ENCODE measurements around the gene SLAMF8. TPM values are rescaled to one million over a fixed set of nuclear protein-coding genes. Genes with fewer than 3 reads are reported as not detected.

Gene SLAMF8
- total and polyA plus RNA-seq, 2 of the 8 experiments (the other 6 are each of a cell fraction or from before 2014, with no cell fraction given): not detected

DNA sequence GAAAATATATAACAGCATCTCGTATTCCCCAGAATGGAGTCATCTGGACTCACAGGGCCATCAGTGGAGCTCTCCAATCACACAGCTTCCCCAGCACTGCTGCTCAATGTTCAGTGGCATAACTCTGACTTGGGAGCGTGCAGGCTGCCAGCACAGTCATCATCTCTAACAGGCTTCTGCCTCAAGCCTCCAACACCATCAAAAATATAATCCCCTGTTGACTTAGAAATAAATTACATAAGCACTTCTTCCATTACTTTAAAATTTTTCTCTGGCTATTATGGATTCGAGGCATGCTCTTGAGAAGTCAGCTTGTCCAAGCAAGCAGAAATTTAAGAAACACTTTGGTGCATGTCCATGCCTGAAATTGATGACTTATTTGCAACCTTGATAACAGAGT is 39.7 kb upstream of the SLAMF8 start:
- ChIA-PET POLR2A (ENCODE audit: partially characterized antibody) (no interaction called here), CTCF (ENCODE audit: partially characterized antibody) (interaction anchor here (0.8 to 6.2 kb wide), 7 partner anchors 10 to 574 kb away, joined by 3 to 38 read pairs (median 4); no protein-coding TSS in a partner anchor)

More for the DNA sequence above, 39.7 kb upstream of the SLAMF8 start:
- Histone ChIP-seq H3K4me1 (replicated peaks in 1 of 4; ENCODE audit: control insufficient read depth in 3 of 4, insufficient read depth in 4 of 4, low read length in 3 of 4) (peaks cover 2 to 17% (median 7%) of the 10 kb centered on the region in 4 experiments; a peak in 3 of 7 replicates), H3K23me2 (ENCODE audit: low read depth, low read length) (peaks cover 4% of the 10 kb centered on the region; the same call in 1 of the 2 replicates), H3K56ac (replicated peaks; ENCODE audit: insufficient read length, low read depth, low read length) (no peak overlapping the region), H4K8ac (ENCODE audit: extremely low read depth, insufficient read depth, low read length) (no peak overlapping the region), H4K20me1 (replicated peaks in 1 of 2; ENCODE audit: control insufficient read depth in 1 of 2, insufficient read depth in 2 of 2, low read length in 2 of 2) (no peaks in the 10 kb centered on the region), H2BK120ac (replicated peaks; ENCODE audit: low read depth, low read length) (no peak overlapping the region), H3K4me2 (ENCODE audit: insufficient read depth in 1 of 2, low read depth in 2 of 2, low read length in 2 of 2) (no peak overlapping the region), H3K4ac (replicated peaks; ENCODE audit: insufficient read length, low read depth, low read length) (no peak overlapping the region), H2BK20ac (ENCODE audit: low read length) (no peak overlapping the region), H3K14ac (ENCODE audit: insufficient read length) (no peak overlapping the region), H4K5ac (ENCODE audit: insufficient read length, low read depth, low read length) (no peak overlapping the region), H2BK15ac (ENCODE audit: low read length) (no peak overlapping the region), H2AFZ (ENCODE audit: low read length) (no peak overlapping the region), H2BK12ac (ENCODE audit: low read depth, low read length) (no peak overlapping the region), H3K27ac (ENCODE audit: low read depth, low read length) (no peak overlapping the region), H3K79me2 (ENCODE audit: control insufficient read depth in 1 of 2, insufficient read depth in 2 of 2, low read length in 2 of 2) (no peaks in the 10 kb centered on the region), H3K27me3 (replicated peaks in 1 of 4; ENCODE audit: control insufficient read depth in 3 of 4, extremely low read depth in 1 of 4, insufficient read depth in 3 of 4, low read length in 3 of 4) (no peaks in the 10 kb centered on the region), H3K4me3 (ENCODE audit: extremely low read depth in 1 of 4, insufficient read depth in 2 of 4, low read depth in 3 of 4, low read length in 4 of 4) (no peak overlapping the region), H3K79me1 (ENCODE audit: low read depth, low read length) (no peaks in the 10 kb centered on the region; the same call in 1 of the 2 replicates), H3K9me3 (ENCODE audit: insufficient read depth in 2 of 2, low read depth in 1 of 2, low read length in 1 of 2) (no peaks in the 10 kb centered on the region), H4K91ac (replicated peaks; ENCODE audit: insufficient read length, low read length) (no peak overlapping the region), H3K9ac (replicated peaks in 1 of 4; ENCODE audit: extremely low read depth in 1 of 4, low read depth in 3 of 4, low read length in 3 of 4) (no peak overlapping the region), H3K18ac (ENCODE audit: extremely low read depth, low read length) (no peak overlapping the region), H3K36me3 (ENCODE audit: control insufficient read depth in 2 of 4, insufficient read depth in 4 of 4, low read length in 3 of 4) (no peaks in the 10 kb centered on the region; a peak in 1 of 8 replicates), H2BK5ac (ENCODE audit: low read depth, low read length) (no peak overlapping the region), H3K23ac (ENCODE audit: insufficient read length) (no peak overlapping the region), H2AK5ac (ENCODE audit: low read depth, low read length) (no peak overlapping the region)
- 80% methylated on average over 3 of the region's 3 CpGs; no CpG with 5 or more reads in 1 of the 2 experiments for WGBS, 2 experiments (ENCODE audit: extremely low coverage in 1 of 2, insufficient coverage in 1 of 2, insufficient read length in 1 of 2, insufficient replicate concordance in 2 of 2, low coverage in 1 of 2, low lambda C conversion rate in 2 of 2, missing lambda C conversion rate in 1 of 2)
- DNase-seq (ENCODE audit: low read depth in 1 of 2, low spot score in 2 of 2) (no peak), FAIRE-seq (no peak)
- TF ChIP-seq KDM1A (IDR thresholded peaks at IDR 0.05; ENCODE audit: borderline replicate concordance, low read length) (no peak), ZNF274 (IDR thresholded peaks at IDR 0.05; ENCODE audit: borderline replicate concordance, extremely low read depth, low read length) (no peak), TBP (IDR thresholded peaks at IDR 0.05; ENCODE audit: low read depth, low read length) (no peak), POLR2A (IDR thresholded peaks at IDR 0.05; ENCODE audit: control extremely low read depth in 1 of 2, low read depth in 2 of 2, low read length in 2 of 2) (no peak), BRCA1 (IDR thresholded peaks at IDR 0.05; ENCODE audit: low read depth, low read length) (no peak), RAD21 (IDR thresholded peaks at IDR 0.05 in 1 of 2, conservative IDR thresholded peaks at IDR 0.05 in 1 of 2; ENCODE audit: low read depth in 2 of 2, low read length in 2 of 2) (no peak), EP300 (IDR thresholded peaks at IDR 0.05; ENCODE audit: borderline replicate concordance in 1 of 2, low read depth in 2 of 2, low read length in 2 of 2) (no peak), EZH2 (IDR thresholded peaks at IDR 0.05; ENCODE audit: low read depth, low read length, severe bottlenecking) (no peak)
- TF ChIP-seq, protein P1, sequence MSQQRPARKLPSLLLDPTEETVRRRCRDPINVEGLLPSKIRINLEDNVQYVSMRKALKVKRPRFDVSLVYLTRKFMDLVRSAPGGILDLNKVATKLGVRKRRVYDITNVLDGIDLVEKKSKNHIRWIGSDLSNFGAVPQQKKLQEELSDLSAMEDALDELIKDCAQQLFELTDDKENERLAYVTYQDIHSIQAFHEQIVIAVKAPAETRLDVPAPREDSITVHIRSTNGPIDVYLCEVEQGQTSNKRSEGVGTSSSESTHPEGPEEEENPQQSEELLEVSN (IDR thresholded peaks at IDR 0.05): no peak
